GM12878 (cell line): ENCODE data around the gene COBLL1. TPM values are rescaled to one million over a fixed set of nuclear protein-coding genes. Genes with fewer than 3 reads are reported as not detected.

Source experiments
- ATAC-seq: fragments of 200-7000 bp; cut with Tn5 transposase; 3 replicates; pipeline ENCODE4 v1.9.1; 2020; ENCODE audit warnings: mild to moderate bottlenecking, moderate library complexity
- BruUV-seq: library from RNA; stranded (reverse); fragments of 400-500 nt; replicated peaks from 2 replicates; lab custom pipeline; 2021; lab: Mats Ljungman, UMichigan
- CTCF ChIA-PET: fragments of 300-600 bp; sonication (Branson Sonifier 250); formaldehyde crosslinking; extraction: SDS; loops from one replicate; lab custom pipeline; 2021; ENCODE audit warnings: inconsistent platforms; lab: Yijun Ruan, JAX
- POLR2A ChIA-PET: fragments of 350-600 bp; formaldehyde crosslinking; extraction: SDS; loops from one replicate; lab custom pipeline; 2021; ENCODE audit warnings: inconsistent platforms; lab: Charles Lee
- RAD21 ChIA-PET: fragments of 300-600 bp; sonication (Branson Sonifier 250); formaldehyde crosslinking; loops from one replicate; lab custom pipeline; 2023; ENCODE audit warnings: antibody characterized with exemption; ENCODE audit not compliant: unreplicated experiment; lab: Charles Lee
- SMC1A ChIA-PET: fragments of 300-600 bp; sonication (Branson Sonifier 250); formaldehyde crosslinking; loops from one replicate; lab custom pipeline; 2023; ENCODE audit not compliant: unreplicated experiment, uncharacterized antibody; lab: Charles Lee
- DNase-seq: peaks from one replicate; pipeline ENCODE4 v3.0.0-alpha.2; 2011; ENCODE audit warnings: low read depth, low spot score
- FAIRE-seq: peaks from 3 replicates; lab custom pipeline; 2011; peaks lifted over from hg19 to GRCh38; lab: Jason Lieb, UNC
- H2AFZ ChIP-seq: 2 replicates; pipeline ENCODE4 v1.6.0; 2011; ENCODE audit warnings: low read depth, low read length, control low read depth; ENCODE audit not compliant: control insufficient read depth
- H3K27ac ChIP-seq: 2 replicates; pipeline ENCODE4 v1.5.1; 2011; ENCODE audit warnings: control low read depth; ENCODE audit not compliant: control insufficient read depth, insufficient read depth
- H3K27me3 ChIP-seq, 2 experiments: replicated peaks in 1 of 2; 2 replicates each; pipeline versions ENCODE4 v1.6.0 to v1.6.1; 2011; ENCODE audit warnings: low read length in 1 of 2; ENCODE audit not compliant: control insufficient read depth in 2 of 2, insufficient read depth in 2 of 2
- H3K36me3 ChIP-seq, 2 experiments: 2 replicates each; pipeline ENCODE4 v1.5.1; 2011; ENCODE audit warnings: low read length in 1 of 2; ENCODE audit not compliant: control insufficient read depth in 2 of 2, insufficient read depth in 2 of 2
- H3K4me1 ChIP-seq: 2 replicates; pipeline ENCODE4 v1.6.1; 2011; ENCODE audit warnings: mild to moderate bottlenecking, low read length, moderate library complexity, mixed read lengths; ENCODE audit not compliant: control insufficient read depth, insufficient read depth
- H3K4me2 ChIP-seq: 2 replicates; pipeline ENCODE4 v1.6.0; 2011; ENCODE audit warnings: control low read depth; ENCODE audit not compliant: control insufficient read depth, insufficient read depth
- H3K4me3 ChIP-seq: fragments of 200-600 bp; sonication (generic); 2 replicates; pipeline ENCODE4 v1.5.1; 2016
- H3K79me2 ChIP-seq: 2 replicates; pipeline ENCODE4 v1.6.0; 2011; ENCODE audit warnings: low read length; ENCODE audit not compliant: control insufficient read depth, insufficient read depth
- H3K9ac ChIP-seq: 2 replicates; pipeline ENCODE4 v1.8.0; 2011; ENCODE audit warnings: low read length, control low read depth, mixed read lengths; ENCODE audit not compliant: control insufficient read depth, insufficient read depth
- H3K9me3 ChIP-seq: replicated peaks from 3 replicates; pipeline ENCODE4 v1.5.1; 2011; ENCODE audit warnings: mild to moderate bottlenecking, low read length; ENCODE audit not compliant: control insufficient read depth, insufficient read depth
- H4K20me1 ChIP-seq: 2 replicates; pipeline ENCODE4 v1.6.0; 2011; ENCODE audit not compliant: control insufficient read depth, insufficient read depth
- FOXK2 ChIP-seq: fragments of 450-650 bp; IDR thresholded peaks from 2 replicates; pipeline ENCODE4 v1.6.1; 2017; ENCODE audit warnings: mild to moderate bottlenecking, moderate library complexity
- HCFC1 ChIP-seq: fragments of 150-350 bp; IDR thresholded peaks from 2 replicates; pipeline ENCODE4 v1.6.1; 2014; ENCODE audit warnings: low read length
- JUND ChIP-seq: IDR thresholded peaks from 2 replicates; pipeline ENCODE4 v1.6.1; 2012; ENCODE audit warnings: low read depth, mild to moderate bottlenecking, low read length, improper control_type of control experiment, moderate library complexity
- YY1 ChIP-seq: IDR thresholded peaks from 2 replicates; pipeline ENCODE4 v1.6.1; 2011; ENCODE audit warnings: low read depth, mild to moderate bottlenecking, low read length
- ZNF217 ChIP-seq: fragments of 450-650 bp; IDR thresholded peaks from 2 replicates; pipeline ENCODE4 v1.6.1; 2017; ENCODE audit warnings: antibody characterized with exemption, mild to moderate bottlenecking
- ZNF384 ChIP-seq: IDR thresholded peaks from 2 replicates; pipeline ENCODE4 v1.6.1; 2012; ENCODE audit warnings: low read depth, mild to moderate bottlenecking, low read length, improper control_type of control experiment, borderline replicate concordance
- WGBS: methylation state at CpG from one replicate; pipeline ENCODE4 v1.1.6; 2016; ENCODE audit warnings: low lambda C conversion rate; ENCODE audit not compliant: insufficient replicate concordance, insufficient coverage; ENCODE audit errors: missing lambda C conversion rate; 5-methylcytosine and 5-hydroxymethylcytosine counted together
- in situ Hi-C: fragments of 300-500 bp; cut with MboI; formaldehyde crosslinking; loops from 9 replicates; pipeline ENCODE4 v1.14.3; 2018; ENCODE audit warnings: mixed read lengths
- intact Hi-C: fragments of 100-400 bp; cut with micrococcal nuclease; formaldehyde crosslinking; loops from one replicate; pipeline ENCODE4 v1.14.2; 2022; ENCODE audit not compliant: unreplicated experiment
- polyA plus RNA-seq, 11 experiments: library from polyadenylated mRNA; depleted of rRNA in 4 of 11; unstranded in 6 of 11; stranded (reverse) in 5 of 11; fragments of >200 nt; fragmentation: Nextera tagmentation in 4 of 11; fragmentation: Illumina TruSeq in 1 of 11; extraction: Ambion mirVana in 4 of 11; extraction: Trizol in 1 of 11; gene quantifications; 1 replicate in 1 of 11; 2 replicates in 10 of 11; pipeline versions ENCODE4 v1.2.1 to v1.2.3, GENCODE V29; 2011 to 2016; ENCODE audit warnings: inconsistent platforms in 2 of 11, missing spikeins in 2 of 11, low read depth in 1 of 11
- total RNA-seq, 4 experiments: library from RNA; depleted of rRNA in 3 of 4; stranded (reverse); fragments of >200 nt in 3 of 4; fragmentation: Illumina TruSeq in 1 of 4; extraction: Trizol in 1 of 4; gene quantifications; 2 replicates each; pipeline versions ENCODE4 v1.2.1 to v1.2.3, GENCODE V29; 2013 to 2021
- TF ChIP-seq, protein P1 (sequence below): fragments of 450-650 bp; IDR thresholded peaks from 2 replicates; pipeline ENCODE4 v1.6.1; 2018; ENCODE audit warnings: borderline replicate concordance, mild to moderate bottlenecking; ENCODE audit not compliant: partially characterized antibody
- TF ChIP-seq, protein P2 (sequence below): fragments of 450-650 bp; IDR thresholded peaks from 2 replicates; pipeline ENCODE4 v1.6.1; 2016; ENCODE audit warnings: mild to moderate bottlenecking, moderate library complexity, borderline replicate concordance

The COBLL1 gene
- total and polyA plus RNA-seq, 10 of the 15 experiments (the other 5 are each of a cell fraction or from before 2014, with no cell fraction given): 0.46 TPM; not detected in 9

DNA sequence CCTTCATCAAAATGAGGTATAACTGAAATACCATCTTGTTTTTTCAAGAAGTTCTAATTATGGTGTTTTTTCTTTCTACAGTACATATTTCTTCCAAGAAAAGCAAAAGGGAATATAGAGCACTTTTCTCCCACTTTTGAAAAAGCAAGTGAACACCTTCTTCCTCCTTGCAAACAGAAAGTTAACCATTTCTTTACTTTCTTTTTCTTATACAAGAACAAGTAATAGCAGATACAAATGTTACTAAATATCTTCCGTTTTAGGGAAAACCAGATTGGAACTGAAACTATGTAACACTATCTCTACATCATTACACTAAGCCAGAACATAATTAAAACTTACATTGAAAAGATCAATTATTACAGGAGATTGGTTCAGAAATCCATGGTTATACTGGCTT, 44.0 kb downstream of the COBLL1 start:
- ChIA-PET RAD21 (no interaction called here), SMC1A (interaction anchor here (0.7 kb wide), 1 partner anchor 581 kb away, joined by 3 read pairs; no protein-coding TSS in a partner anchor), POLR2A (no interaction called here)
- DNase-seq (no peak), FAIRE-seq (no peak), ATAC-seq (no peak)
- no peak overlapping the region for H3K4me3 ChIP-seq
- no TSS peak for BruUV-seq
- H3K27ac ChIP-seq: no peak overlapping the region
- H3K36me3 ChIP-seq: no peaks in the 10 kb centered on the region
- no peak overlapping the region for H2AFZ ChIP-seq
- TF ChIP-seq, protein P1, sequence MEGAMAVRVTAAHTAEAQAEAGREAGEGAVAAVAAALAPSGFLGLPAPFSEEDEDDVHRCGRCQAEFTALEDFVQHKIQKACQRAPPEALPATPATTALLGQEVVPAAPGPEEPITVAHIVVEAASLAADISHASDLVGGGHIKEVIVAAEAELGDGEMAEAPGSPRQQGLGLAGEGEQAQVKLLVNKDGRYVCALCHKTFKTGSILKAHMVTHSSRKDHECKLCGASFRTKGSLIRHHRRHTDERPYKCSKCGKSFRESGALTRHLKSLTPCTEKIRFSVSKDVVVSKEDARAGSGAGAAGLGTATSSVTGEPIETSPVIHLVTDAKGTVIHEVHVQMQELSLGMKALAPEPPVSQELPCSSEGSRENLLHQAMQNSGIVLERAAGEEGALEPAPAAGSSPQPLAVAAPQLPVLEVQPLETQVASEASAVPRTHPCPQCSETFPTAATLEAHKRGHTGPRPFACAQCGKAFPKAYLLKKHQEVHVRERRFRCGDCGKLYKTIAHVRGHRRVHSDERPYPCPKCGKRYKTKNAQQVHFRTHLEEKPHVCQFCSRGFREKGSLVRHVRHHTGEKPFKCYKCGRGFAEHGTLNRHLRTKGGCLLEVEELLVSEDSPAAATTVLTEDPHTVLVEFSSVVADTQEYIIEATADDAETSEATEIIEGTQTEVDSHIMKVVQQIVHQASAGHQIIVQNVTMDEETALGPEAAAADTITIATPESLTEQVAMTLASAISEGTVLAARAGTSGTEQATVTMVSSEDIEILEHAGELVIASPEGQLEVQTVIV: no peak
- TF ChIP-seq YY1: no peak
- no peak for TF ChIP-seq FOXK2
- TF ChIP-seq JUND: no peak
- TF ChIP-seq HCFC1: no peak
- no peak for TF ChIP-seq ZNF384
- no peak for TF ChIP-seq ZNF217
- TF ChIP-seq, protein P2, sequence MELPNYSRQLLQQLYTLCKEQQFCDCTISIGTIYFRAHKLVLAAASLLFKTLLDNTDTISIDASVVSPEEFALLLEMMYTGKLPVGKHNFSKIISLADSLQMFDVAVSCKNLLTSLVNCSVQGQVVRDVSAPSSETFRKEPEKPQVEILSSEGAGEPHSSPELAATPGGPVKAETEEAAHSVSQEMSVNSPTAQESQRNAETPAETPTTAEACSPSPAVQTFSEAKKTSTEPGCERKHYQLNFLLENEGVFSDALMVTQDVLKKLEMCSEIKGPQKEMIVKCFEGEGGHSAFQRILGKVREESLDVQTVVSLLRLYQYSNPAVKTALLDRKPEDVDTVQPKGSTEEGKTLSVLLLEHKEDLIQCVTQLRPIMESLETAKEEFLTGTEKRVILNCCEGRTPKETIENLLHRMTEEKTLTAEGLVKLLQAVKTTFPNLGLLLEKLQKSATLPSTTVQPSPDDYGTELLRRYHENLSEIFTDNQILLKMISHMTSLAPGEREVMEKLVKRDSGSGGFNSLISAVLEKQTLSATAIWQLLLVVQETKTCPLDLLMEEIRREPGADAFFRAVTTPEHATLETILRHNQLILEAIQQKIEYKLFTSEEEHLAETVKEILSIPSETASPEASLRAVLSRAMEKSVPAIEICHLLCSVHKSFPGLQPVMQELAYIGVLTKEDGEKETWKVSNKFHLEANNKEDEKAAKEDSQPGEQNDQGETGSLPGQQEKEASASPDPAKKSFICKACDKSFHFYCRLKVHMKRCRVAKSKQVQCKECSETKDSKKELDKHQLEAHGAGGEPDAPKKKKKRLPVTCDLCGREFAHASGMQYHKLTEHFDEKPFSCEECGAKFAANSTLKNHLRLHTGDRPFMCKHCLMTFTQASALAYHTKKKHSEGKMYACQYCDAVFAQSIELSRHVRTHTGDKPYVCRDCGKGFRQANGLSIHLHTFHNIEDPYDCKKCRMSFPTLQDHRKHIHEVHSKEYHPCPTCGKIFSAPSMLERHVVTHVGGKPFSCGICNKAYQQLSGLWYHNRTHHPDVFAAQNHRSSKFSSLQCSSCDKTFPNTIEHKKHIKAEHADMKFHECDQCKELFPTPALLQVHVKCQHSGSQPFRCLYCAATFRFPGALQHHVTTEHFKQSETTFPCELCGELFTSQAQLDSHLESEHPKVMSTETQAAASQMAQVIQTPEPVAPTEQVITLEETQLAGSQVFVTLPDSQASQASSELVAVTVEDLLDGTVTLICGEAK: no peak
- TF ChIP-seq, all 136 proteins: peak for 0
- in situ Hi-C loops (no loop called here), intact Hi-C loops (no loop called here)
- CTCF ChIA-PET: no interaction called here
- Histone ChIP-seq H3K9me3 (no peaks in the 10 kb centered on the region), H3K79me2 (no peaks in the 10 kb centered on the region), H4K20me1 (no peaks in the 10 kb centered on the region; the same call in 1 of the 2 replicates), H3K27me3 (no peaks in the 10 kb centered on the region), H3K9ac (no peak overlapping the region), H3K4me1 (no peaks in the 10 kb centered on the region), H3K4me2 (no peak overlapping the region)
- 31% methylated on average over 1 of the region's 1 CpG for WGBS
